Testis (tissue), 2 donors: Measurements from ENCODE around the gene ZNF317.

Source experiments
- POLR2A ChIP-seq: fragments of 450-650 bp; IDR thresholded peaks from one replicate; pipeline ENCODE4 v1.6.1; 2017; ENCODE audit warnings: antibody characterized with exemption, mild to moderate bottlenecking, moderate library complexity
- TF ChIP-seq, protein P1 (sequence below), 3 experiments: fragments of 450-650 bp in 2 of 3; fragments of 200-600 bp in 1 of 3; sonication (generic) in 1 of 3; IDR thresholded peaks; one replicate each; pipeline ENCODE4 v1.5.1; 2016 to 2019; ENCODE audit warnings: antibody characterized with exemption in 3 of 3, mild to moderate bottlenecking in 2 of 3, moderate library complexity in 1 of 3

DNA sequence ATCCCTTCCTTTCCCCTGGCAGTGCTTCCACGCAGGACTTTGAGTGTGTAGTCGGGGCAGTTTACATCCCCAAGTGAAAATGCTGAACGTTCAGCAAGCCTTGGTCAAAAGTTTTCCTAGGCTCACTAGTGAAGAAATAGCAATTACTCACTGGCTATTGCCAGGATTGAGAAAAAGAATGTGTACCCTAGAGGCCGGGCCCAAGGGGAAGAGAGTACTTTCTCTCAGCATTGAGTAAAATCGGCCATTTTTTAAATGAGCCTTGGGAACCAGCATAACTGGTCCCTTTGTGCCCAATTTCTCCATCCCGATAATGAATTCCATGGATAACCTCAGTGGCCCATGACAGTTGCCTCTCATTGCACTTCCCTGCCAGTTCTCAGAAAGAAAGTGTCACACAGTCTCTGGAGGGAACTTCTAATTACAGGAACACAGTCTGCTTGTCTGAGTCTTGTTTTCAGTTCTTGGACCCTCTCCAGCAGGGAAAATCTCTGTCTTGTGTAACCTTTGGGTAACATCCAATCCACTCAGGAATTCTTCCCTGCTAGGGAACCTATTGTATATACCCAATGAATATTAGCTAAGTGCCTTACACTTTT, 31.3 kb downstream of the ZNF317 start:
- TF ChIP-seq, protein P1, sequence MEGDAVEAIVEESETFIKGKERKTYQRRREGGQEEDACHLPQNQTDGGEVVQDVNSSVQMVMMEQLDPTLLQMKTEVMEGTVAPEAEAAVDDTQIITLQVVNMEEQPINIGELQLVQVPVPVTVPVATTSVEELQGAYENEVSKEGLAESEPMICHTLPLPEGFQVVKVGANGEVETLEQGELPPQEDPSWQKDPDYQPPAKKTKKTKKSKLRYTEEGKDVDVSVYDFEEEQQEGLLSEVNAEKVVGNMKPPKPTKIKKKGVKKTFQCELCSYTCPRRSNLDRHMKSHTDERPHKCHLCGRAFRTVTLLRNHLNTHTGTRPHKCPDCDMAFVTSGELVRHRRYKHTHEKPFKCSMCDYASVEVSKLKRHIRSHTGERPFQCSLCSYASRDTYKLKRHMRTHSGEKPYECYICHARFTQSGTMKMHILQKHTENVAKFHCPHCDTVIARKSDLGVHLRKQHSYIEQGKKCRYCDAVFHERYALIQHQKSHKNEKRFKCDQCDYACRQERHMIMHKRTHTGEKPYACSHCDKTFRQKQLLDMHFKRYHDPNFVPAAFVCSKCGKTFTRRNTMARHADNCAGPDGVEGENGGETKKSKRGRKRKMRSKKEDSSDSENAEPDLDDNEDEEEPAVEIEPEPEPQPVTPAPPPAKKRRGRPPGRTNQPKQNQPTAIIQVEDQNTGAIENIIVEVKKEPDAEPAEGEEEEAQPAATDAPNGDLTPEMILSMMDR (IDR thresholded peaks at IDR 0.05): no peak
- no peak for TF ChIP-seq POLR2A
